IMR-90 (cell line): Measurements from ENCODE around the gene KDM2A. TPM values are rescaled to one million over a fixed set of nuclear protein-coding genes. Genes with fewer than 3 reads are reported as not detected.

Experiments
- ATAC-seq: fragments of 200-7000 bp; cut with Tn5 transposase; 2 replicates; pipeline ENCODE4 v1.9.1; 2020; ENCODE audit warnings: low read depth, mild to moderate bottlenecking, moderate library complexity
- BruUV-seq: library from RNA; stranded (reverse); fragments of 400-500 nt; replicated peaks from 2 replicates; lab custom pipeline; 2021; lab: Mats Ljungman, UMichigan
- CTCF ChIA-PET: fragments of 300-600 bp; formaldehyde crosslinking; extraction: SDS; loops from one replicate; lab custom pipeline; 2021; ENCODE audit warnings: antibody characterized with exemption; lab: Yijun Ruan, JAX
- POLR2A ChIA-PET: fragments of 300-600 bp; sonication (Branson Sonifier 250); formaldehyde crosslinking; loops from one replicate; lab custom pipeline; 2022; ENCODE audit warnings: antibody characterized with exemption; ENCODE audit not compliant: unreplicated experiment; lab: Charles Lee
- DNase-seq: peaks from one replicate; pipeline ENCODE4 v3.0.0; 2013
- H2AFZ ChIP-seq: replicated peaks from 2 replicates; pipeline ENCODE3; 2013; ENCODE audit warnings: low read length, mild to moderate bottlenecking; ENCODE audit not compliant: poor library complexity
- H2AK5ac ChIP-seq: 2 replicates; pipeline ENCODE4 v1.6.1; 2013; ENCODE audit warnings: low read depth, low read length, inconsistent platforms
- H2AK9ac ChIP-seq: replicated peaks from 2 replicates; pipeline ENCODE3; 2013; ENCODE audit warnings: mild to moderate bottlenecking, low read depth, low read length, moderate library complexity; ENCODE audit not compliant: poor library complexity
- H2BK120ac ChIP-seq: 2 replicates; pipeline ENCODE4 v1.6.1; 2013; ENCODE audit warnings: low read depth, low read length, inconsistent platforms
- H2BK15ac ChIP-seq: 3 replicates; pipeline ENCODE4 v1.6.1; 2013; ENCODE audit warnings: low read depth, low read length, inconsistent platforms
- H2BK20ac ChIP-seq: 2 replicates; pipeline ENCODE4 v1.6.1; 2013; ENCODE audit warnings: low read depth, mild to moderate bottlenecking, inconsistent platforms, low read length, moderate library complexity
- H2BK5ac ChIP-seq: 2 replicates; pipeline ENCODE4 v1.6.1; 2013; ENCODE audit warnings: mild to moderate bottlenecking, low read depth, low read length, inconsistent platforms; ENCODE audit not compliant: poor library complexity, severe bottlenecking
- H3K14ac ChIP-seq: replicated peaks from 2 replicates; pipeline ENCODE4 v1.6.1; 2013; ENCODE audit warnings: low read depth, low read length, inconsistent platforms
- H3K18ac ChIP-seq: 2 replicates; pipeline ENCODE4 v1.6.1; 2013; ENCODE audit warnings: low read depth, low read length, control low read depth
- H3K23ac ChIP-seq: 2 replicates; pipeline ENCODE4 v1.6.1; 2013; ENCODE audit warnings: low read depth, low read length, inconsistent platforms
- H3K27ac ChIP-seq: 2 replicates; pipeline ENCODE4 v1.5.1; 2013; ENCODE audit warnings: mild to moderate bottlenecking, control low read depth, low read length; ENCODE audit not compliant: insufficient read depth
- H3K27me3 ChIP-seq: 2 replicates; pipeline ENCODE4 v1.6.1; 2013; ENCODE audit warnings: low read length; ENCODE audit not compliant: control insufficient read depth, insufficient read depth
- H3K36me3 ChIP-seq: 2 replicates; pipeline ENCODE4 v1.6.1; 2013; ENCODE audit warnings: low read length, mixed read lengths; ENCODE audit not compliant: control insufficient read depth, insufficient read depth
- H3K4ac ChIP-seq: 2 replicates; pipeline ENCODE4 v1.6.1; 2013; ENCODE audit warnings: low read depth, low read length, inconsistent platforms
- H3K4me1 ChIP-seq: 2 replicates; pipeline ENCODE4 v1.6.1; 2013; ENCODE audit warnings: low read length, mixed read lengths; ENCODE audit not compliant: control insufficient read depth, insufficient read depth
- H3K4me2 ChIP-seq: 2 replicates; pipeline ENCODE4 v1.6.1; 2013; ENCODE audit warnings: low read depth, mild to moderate bottlenecking, control low read depth, low read length, moderate library complexity
- H3K4me3 ChIP-seq: 2 replicates; pipeline ENCODE4 v1.5.1; 2013; ENCODE audit warnings: low read depth, mild to moderate bottlenecking, control low read depth, low read length, moderate library complexity; ENCODE audit not compliant: insufficient read depth
- H3K56ac ChIP-seq: 2 replicates; pipeline ENCODE4 v1.6.1; 2013; ENCODE audit warnings: low read length, inconsistent platforms; ENCODE audit not compliant: insufficient read depth; ENCODE audit errors: extremely low read depth
- H3K79me1 ChIP-seq, 2 experiments: 2 replicates each; pipeline ENCODE4 v1.6.1; 2013; ENCODE audit warnings: low read length in 2 of 2, inconsistent platforms in 1 of 2, low read depth in 1 of 2
- H3K9ac ChIP-seq: 2 replicates; pipeline ENCODE4 v1.6.1; 2013; ENCODE audit warnings: low read depth, low read length, control low read depth
- H3K9me1 ChIP-seq: 2 replicates; pipeline ENCODE4 v1.6.1; 2013; ENCODE audit warnings: low read length, inconsistent platforms; ENCODE audit not compliant: insufficient read depth
- H3K9me3 ChIP-seq: 2 replicates; pipeline ENCODE4 v1.6.1; 2013; ENCODE audit warnings: low read length; ENCODE audit not compliant: control insufficient read depth, insufficient read depth
- H4K20me1 ChIP-seq: 2 replicates; pipeline ENCODE4 v1.6.1; 2013; ENCODE audit warnings: low read length, inconsistent platforms; ENCODE audit not compliant: insufficient read depth
- H4K5ac ChIP-seq: 2 replicates; pipeline ENCODE4 v1.6.1; 2013; ENCODE audit warnings: mild to moderate bottlenecking, low read depth, low read length, control low read depth
- H4K8ac ChIP-seq, 2 experiments: 2 replicates each; pipeline ENCODE4 v1.6.1; 2013; ENCODE audit warnings: low read depth in 2 of 2, low read length in 2 of 2, control low read depth in 1 of 2, inconsistent platforms in 1 of 2
- H4K91ac ChIP-seq: 2 replicates; pipeline ENCODE4 v1.6.1; 2013; ENCODE audit warnings: low read depth, low read length, inconsistent platforms; ENCODE audit not compliant: insufficient read depth
- CEBPB ChIP-seq: IDR thresholded peaks from 2 replicates; pipeline ENCODE4 v1.6.1; 2012; ENCODE audit warnings: low read depth, low read length, improper control_type of control experiment
- CHD1 ChIP-seq: IDR thresholded peaks from 2 replicates; pipeline ENCODE4 v1.6.1; 2012; ENCODE audit warnings: low read depth, low read length, improper control_type of control experiment
- CTCF ChIP-seq: conservative IDR thresholded peaks from 2 replicates; pipeline ENCODE4 v1.5.1; 2012; ENCODE audit warnings: mild to moderate bottlenecking, low read depth, low read length, improper control_type of control experiment
- FOS ChIP-seq: fragments of 150-350 bp; IDR thresholded peaks from 2 replicates; pipeline ENCODE4 v1.6.1; 2016; ENCODE audit warnings: low read depth, low read length
- MAFK ChIP-seq: IDR thresholded peaks from 2 replicates; pipeline ENCODE4 v1.6.1; 2012; ENCODE audit warnings: low read depth, low read length, improper control_type of control experiment
- RAD21 ChIP-seq: IDR thresholded peaks from 2 replicates; pipeline ENCODE4 v1.6.1; 2012; ENCODE audit warnings: low read length, improper control_type of control experiment
- RFX5 ChIP-seq: IDR thresholded peaks from 2 replicates; pipeline ENCODE4 v1.8.0; 2012; ENCODE audit warnings: low read depth, mild to moderate bottlenecking, low read length, moderate library complexity
- SMC3 ChIP-seq: fragments of 150-350 bp; IDR thresholded peaks from 2 replicates; pipeline ENCODE4 v1.6.1; 2016; ENCODE audit warnings: low read depth, mild to moderate bottlenecking, antibody characterized with exemption, low read length, moderate library complexity
- USF2 ChIP-seq: fragments of 150-350 bp; IDR thresholded peaks from 2 replicates; pipeline ENCODE4 v1.6.1; 2017; ENCODE audit warnings: mild to moderate bottlenecking, antibody characterized with exemption, low read length, low read depth
- WGBS, 2 experiments: methylation state at CpG; one replicate each; pipeline versions ENCODE4 v1.1.5 to v1.1.7; 2013; ENCODE audit warnings: missing lambda C conversion rate in 2 of 2; ENCODE audit not compliant: insufficient read length in 1 of 2; ENCODE audit errors: extremely low coverage in 2 of 2; 5-methylcytosine and 5-hydroxymethylcytosine counted together
- dilution Hi-C: fragments of 300-500 bp; cut with HindIII; formaldehyde crosslinking; loops from one replicate; pipeline ENCODE4 v1.14.3; 2018; ENCODE audit warnings: low sequenced_read_pairs; ENCODE audit not compliant: unreplicated experiment
- in situ Hi-C: fragments of 300-500 bp; cut with MboI; formaldehyde crosslinking; loops from 3 replicates; pipeline ENCODE4 v1.14.3; 2019; ENCODE audit warnings: low sequenced_read_pairs, inconsistent platforms, mixed read lengths
- intact Hi-C: fragments of 100-400 bp; cut with micrococcal nuclease; formaldehyde crosslinking; loops from 2 replicates; pipeline ENCODE4 v1.10.0; 2022
- polyA plus RNA-seq, 3 experiments: library from polyadenylated mRNA; depleted of rRNA; stranded (reverse); fragments of >200 nt; gene quantifications; 2 replicates each; pipeline ENCODE4 v1.2.3, GENCODE V29; 2012; ENCODE audit warnings: low replicate concordance in 1 of 3
- total RNA-seq: library from RNA; depleted of rRNA; stranded (reverse); fragments of >200 nt; gene quantifications from 2 replicates; pipeline ENCODE4 v1.2.3, GENCODE V29; 2012

Gene KDM2A
- total and polyA plus RNA-seq, 2 of the 4 experiments (the other 2 are of a cell fraction), result 26.7 to 42.6 TPM

- ATAC-seq, result no peak
- ChIA-PET CTCF (interaction anchor here (0.6 kb wide), 1 partner anchor 41 kb away, joined by 4 read pairs; no protein-coding TSS in a partner anchor), POLR2A (no interaction called here)
- Histone ChIP-seq H2BK120ac (no peak overlapping the region), H3K4me2 (no peak overlapping the region), H3K27me3 (no peaks in the 10 kb centered on the region), H3K9ac (no peak overlapping the region), H3K4me1 (no peaks in the 10 kb centered on the region), H4K20me1 (no peaks in the 10 kb centered on the region; the same call in 1 of the 2 replicates), H2BK15ac (no peak overlapping the region), H3K4me3 (no peak overlapping the region), H3K14ac (no peak overlapping the region), H4K5ac (no peak overlapping the region), H2AFZ (no peak overlapping the region), H3K9me1 (peaks cover 6% of the 10 kb centered on the region; the same call in 1 of the 2 replicates), H2AK5ac (no peak overlapping the region), H4K91ac (no peak overlapping the region), H3K9me3 (no peaks in the 10 kb centered on the region), H3K27ac (no peak overlapping the region), H3K56ac (no peak overlapping the region), H3K36me3 (peaks cover 35% of the 10 kb centered on the region), H2BK20ac (no peak overlapping the region), H4K8ac (no peak overlapping the region), H3K18ac (no peak overlapping the region), H3K79me1 (peaks cover 13 to 22% of the 10 kb centered on the region in 2 experiments), H3K4ac (no peak overlapping the region), H3K23ac (no peak overlapping the region), H2BK5ac (no peak overlapping the region), H2AK9ac (no peak overlapping the region)
- TF ChIP-seq SMC3 (no peak), CEBPB (no peak), CHD1 (no peak), RFX5 (no peak), USF2 (no peak), FOS (no peak), MAFK (no peak), RAD21 (no peak), CTCF (no peak)
- in situ Hi-C loops, result no loop called here
- WGBS, 2 experiments, result no CpG with 5 or more reads among the region's 1 CpG
- BruUV-seq, result no TSS peak
- no peak for DNase-seq
- dilution Hi-C loops, result no loop called here
- intact Hi-C loops, result loop anchor here (10.0 kb wide), 1 partner anchor 46 kb away; no protein-coding TSS in a partner anchor
Observed at GRCh38 chr11:67230886-67231285, 111.8 kb downstream of the KDM2A start.
